ENCODE results near the gene SLAMF7.

SLAMF7 gene

GRCh38 chr1:160801836-160802580 lies 63.0 kb downstream of the SLAMF7 start:
- no peak for TF ChIP-seq ZFX (IDR thresholded peaks at IDR 0.05)
- no peak for TF ChIP-seq CTCF (conservative IDR thresholded peaks at IDR 0.05)
- no peak overlapping the region for H3K27ac ChIP-seq

Measured in C4-2B (cell line).